ENCODE measurements around the gene GTF3C1.

GTF3C1 gene

DNA sequence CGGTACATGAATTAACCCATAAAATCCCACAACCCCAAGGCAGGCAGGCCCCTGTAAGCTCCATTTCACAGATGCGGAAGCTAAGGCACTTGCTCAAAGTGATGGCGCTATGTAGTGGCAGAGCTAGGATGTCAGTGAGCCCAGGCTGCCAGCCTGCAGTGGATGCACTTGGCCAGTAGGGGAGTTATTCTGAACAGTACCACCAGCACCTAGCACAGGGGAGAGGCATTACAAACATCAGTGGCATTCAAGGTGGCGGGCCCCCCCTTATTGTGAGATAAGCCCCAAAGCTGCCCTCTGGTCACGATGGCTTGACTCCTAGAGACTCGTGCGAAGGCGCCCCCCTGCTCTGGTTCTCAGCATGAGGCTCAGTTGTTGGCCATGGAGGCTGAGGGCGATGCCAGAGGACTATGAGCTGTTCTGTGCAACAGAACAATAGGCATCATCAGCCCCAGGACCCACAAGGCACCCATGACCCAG, 33.8 kb downstream of the GTF3C1 start:
- no peak for DNase-seq

DNA sequence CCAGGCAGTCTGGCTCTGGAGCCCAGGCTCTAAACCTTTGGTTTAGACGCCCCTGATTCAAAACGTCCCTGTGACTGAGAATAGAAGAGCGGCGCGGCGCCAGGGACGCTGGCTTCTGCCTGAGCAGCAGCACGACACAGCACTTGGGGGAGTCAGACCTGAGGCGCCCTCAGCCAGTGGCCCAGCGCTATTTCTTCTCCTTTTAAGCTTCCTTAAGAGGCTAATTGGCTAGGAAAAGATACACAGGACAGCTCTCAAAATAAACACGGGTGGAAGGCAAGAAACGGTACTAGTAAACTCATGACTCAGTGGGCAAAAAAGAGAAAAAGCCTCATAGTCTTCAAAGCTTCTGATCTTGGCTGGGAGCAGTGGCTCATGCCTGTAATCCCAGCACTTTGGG, 34.9 kb downstream of the GTF3C1 start:
- DNase-seq, result no peak

DNA sequence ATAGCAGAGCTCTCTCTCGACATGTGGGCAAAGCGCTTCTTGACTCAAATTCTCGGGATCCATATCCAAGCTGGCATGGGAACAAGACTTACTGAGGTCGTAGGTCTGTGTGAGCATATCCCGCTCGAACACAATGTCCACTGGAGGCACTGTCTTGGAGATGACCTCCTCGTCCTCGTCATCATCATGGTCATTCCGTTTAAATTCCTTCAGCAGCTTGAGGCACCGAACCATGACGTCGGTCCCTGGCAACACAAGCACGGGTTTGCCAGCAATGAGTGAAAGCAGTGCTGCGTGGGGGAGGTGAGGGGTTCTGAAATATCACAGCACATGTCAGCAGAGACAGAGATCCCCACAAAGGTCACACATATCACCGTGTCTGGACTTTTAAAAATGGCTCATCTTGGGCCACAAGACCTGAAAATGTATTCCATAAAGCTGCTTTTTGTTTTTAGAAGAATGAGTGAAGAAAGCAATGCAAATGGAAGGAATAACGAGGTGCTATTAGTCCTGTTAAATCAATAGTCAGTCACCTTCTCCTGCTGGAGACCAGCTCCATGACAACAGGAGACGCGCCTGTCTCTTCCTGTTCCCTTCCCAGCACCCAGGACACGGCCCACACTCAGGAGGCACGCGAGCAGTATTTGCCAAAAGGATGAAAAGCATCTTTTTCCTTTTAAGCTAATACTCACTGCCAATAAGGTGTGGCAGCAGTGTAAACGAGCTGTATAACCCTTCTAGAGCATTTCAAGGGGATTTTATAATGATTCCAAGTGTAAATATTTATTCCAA, 37.9 kb downstream of the GTF3C1 start:
- DNase-seq, result no peak

DNA sequence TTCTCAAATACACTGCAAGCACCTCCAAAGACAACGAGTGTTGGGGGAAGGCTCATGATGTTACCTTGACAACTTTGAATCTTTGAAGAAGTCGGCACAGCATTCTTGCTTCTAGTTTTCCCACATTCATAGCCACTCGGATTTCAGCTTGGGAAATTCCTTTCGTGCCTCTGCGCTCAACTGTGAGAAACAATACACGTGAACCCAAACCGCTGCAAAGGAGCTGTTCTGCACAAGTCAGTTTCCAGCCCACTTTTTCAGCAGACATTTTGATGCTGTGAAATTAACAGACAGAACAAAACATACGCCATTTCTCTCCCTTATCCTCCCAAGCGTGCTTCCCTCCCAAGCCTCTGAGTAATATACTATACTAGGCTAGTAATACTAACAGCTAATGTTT, 41.2 kb downstream of the GTF3C1 start:
- DNase-seq, result no peak

DNA sequence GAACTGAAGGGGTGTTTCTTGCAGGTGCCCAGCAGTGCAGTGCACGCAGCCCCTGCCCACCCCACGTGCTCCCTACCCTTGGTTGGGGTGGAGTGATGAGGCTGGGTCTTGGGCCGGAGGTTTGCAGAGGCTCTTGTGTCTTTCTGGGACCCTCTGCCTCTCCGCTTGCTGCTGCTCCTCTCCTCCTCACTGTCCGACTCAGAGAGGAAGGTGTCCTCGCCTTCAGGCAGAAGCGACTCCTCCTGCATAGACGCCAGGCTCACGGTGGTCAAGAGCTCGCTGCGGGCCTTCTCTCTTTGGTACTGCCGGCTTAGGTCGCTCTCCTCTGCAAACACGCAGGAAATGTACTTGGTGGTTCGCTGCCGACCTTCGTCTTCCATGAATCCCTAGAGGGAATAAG, 42.9 kb downstream of the GTF3C1 start:
- DNase-seq, result no peak

DNA sequence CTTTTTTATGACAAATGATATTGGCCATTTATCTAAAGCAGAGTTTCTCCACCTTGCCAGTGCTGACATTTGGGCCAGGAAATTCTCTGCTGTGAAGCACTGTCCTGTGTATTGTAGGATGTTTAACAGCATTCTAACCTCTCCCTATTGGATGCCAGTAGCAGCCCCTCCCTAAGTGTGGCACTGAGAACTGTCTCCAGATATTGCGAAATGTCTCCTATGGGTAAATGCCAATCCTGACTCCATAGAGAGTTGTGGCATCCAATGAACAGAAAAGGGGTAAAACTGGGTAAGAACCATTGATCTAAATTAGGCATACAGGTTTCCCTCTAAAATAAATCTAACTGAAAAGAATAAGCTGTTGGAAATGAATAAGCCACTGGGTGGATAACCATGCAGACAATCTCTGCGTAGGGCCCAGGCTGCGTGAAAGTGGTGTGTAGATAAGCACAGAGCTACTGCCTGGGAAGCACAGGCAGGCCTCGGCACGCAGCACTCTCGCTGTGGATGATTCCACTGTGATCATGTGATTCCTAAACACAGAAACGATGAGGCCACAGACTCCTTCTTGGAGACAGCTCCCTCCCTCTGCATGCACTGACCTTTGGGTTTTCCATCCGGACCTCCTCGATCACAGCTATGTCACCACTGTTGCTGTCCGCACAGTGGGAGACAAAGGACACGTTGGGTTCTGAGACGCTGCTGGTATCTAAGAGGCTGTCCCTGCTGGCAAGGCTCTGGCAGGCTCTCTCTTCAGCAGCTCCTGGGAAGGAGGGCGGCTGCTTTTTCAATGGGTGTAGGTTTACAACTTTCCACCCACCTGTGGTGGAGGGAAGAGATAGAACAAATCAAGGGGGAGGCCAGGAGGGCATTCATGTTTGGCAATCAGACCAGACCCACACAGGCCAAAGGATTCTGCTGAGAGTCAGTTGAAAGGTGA, 44.1 kb downstream of the GTF3C1 start:
- DNase-seq, result no peak

DNA sequence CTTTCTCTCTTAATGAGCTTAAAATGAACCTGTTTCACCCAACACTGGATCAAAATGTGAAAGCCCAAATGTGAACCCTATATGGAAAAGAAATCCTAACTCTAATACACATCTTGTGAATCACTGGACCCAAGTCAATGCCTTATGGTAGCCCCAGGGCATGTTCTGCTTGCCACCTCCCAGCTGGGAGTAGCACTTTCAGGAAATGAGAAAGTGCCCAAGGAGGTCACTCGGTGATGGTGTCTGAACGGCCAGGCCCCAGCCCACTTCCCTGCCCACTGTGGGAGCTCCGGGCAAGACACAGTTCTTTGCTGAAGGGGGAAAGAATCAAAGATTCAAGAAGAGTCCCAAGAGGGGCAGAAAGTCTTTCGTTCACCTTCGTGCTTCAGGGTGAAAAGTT, 46.1 kb downstream of the GTF3C1 start:
- DNase-seq, result no peak

DNA sequence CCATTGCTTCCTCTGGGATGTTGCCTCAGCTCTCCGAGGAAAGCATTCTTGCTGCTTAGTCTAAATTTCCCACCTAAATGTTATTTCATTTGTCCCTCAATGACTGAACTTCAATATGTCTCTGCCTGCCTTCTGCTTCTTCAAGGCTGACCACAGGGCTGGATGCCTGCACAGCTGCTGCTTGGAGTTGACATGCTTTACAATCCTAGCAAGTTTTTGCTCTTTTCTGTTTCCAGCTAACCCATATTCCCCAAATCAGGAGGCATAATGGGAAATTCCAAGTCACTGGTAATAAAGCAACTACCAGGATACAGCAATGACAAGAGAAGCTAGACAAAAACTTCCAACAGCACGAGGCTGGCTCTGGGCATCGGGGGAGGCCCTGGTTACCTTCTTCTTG, 48.9 kb downstream of the GTF3C1 start:
- no peak for DNase-seq

DNA sequence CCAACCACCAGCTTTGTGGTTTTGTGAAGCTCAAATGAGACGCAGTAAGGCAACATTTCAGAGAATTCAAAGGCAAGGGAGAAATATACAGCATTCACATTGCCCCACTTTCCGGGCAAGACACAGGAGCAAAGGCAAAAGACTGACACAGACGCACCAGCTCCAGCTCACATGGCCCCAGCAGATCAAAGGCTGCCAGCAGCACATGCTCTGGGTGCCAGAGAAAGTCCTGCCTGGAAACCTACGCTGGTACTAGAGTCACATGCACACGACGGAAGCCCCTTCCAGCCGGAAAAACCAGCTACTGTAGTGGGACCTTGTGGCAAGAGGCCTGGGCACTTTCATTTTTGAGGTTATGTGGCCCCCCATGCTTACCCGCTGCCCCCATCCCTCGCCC, 50.1 kb downstream of the GTF3C1 start:
- no peak for DNase-seq

DNA sequence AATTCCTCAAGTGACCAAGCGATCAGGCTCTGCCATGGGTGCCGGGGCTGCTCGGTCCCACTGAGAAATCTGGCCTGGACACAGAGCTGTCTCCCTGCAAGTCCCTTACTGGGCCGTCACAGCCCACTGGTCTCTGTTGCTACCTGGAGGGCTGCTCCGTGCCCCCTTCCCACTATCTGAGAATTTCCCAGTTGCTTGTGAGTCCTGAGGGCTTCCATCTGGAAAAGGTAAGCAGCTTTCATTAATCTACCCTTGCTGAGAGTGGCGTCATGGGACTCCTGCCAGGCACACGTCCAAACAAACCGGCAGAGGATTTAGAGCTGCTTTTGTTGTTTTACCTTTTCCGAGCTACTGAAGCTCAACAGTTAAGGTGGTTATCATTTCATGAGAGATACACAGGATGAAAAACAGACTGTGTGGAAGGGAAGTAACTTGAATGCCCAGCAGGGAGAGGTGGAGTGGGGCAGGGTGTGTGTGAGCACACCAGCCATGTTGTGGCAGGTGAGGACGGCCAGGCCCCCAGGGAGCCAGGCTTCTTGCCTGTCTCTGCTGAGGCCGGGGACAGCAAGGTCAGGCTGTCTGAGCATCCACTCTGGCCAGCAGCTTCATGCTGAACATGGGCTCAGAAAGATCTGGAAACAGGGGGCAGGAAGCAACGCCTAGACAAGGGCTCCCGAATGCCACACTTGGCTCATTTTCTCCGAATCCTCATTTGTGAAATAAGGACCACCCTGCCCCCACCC, 50.6 kb downstream of the GTF3C1 start:
- DNase-seq, result no peak

DNA sequence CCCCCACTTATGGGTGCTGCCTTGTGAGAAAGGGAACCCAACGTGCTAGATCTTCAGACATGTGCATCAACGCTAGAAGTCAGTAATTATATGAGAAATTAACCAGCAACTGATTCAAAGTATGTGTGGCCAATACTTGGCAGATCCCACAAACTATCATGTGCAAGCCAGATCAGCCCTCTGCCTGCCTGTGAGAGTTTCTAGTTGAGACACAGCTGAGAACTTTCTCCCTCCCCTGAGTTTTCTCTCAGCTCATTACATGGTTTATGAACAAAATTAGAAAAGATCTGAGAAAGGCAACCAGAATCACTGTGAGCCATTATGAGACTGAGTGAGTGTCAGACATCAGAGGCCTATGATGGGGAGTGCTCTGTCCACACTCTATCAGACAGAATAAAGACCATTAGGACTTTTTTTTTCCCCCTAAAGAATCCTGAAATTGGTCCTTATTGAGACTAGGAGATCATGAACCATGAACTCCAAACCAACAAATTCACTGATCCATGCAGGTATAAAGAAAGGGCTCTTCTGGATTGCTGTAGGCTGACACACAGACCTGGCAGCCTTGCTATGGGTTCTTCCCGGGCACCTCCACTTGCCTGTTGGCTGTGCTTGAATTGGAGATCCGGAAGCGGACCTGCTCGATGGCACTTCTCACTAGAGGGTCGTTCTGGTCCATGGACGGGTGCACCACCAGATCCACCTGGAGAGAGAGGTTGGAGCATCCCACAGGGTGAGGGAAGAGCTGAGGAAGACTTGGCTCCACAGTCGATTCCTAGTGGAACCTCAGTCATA, 51.5 kb downstream of the GTF3C1 start:
- DNase-seq, result no peak

DNA sequence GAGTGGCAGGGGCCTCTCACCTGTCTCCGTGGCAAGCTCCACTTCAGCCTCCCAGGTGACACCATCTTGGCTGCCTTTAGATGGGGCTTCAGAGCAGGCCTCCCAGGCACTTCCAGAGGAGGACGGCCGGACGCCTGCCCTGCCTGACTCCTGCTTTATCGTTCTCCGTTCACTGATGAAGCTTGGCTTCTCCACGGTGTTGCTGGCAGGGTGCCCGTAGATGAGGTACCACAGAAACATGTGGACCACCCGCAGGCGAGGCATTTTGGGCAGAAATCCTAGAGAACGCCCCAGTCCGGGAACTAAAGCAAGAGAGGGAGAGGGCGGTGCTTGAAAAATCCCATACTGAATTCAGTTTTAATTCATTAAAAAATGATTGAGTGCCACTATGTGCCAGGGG, 54.5 kb downstream of the GTF3C1 start:
- peak; percentile 64 for DNase-seq

DNA sequence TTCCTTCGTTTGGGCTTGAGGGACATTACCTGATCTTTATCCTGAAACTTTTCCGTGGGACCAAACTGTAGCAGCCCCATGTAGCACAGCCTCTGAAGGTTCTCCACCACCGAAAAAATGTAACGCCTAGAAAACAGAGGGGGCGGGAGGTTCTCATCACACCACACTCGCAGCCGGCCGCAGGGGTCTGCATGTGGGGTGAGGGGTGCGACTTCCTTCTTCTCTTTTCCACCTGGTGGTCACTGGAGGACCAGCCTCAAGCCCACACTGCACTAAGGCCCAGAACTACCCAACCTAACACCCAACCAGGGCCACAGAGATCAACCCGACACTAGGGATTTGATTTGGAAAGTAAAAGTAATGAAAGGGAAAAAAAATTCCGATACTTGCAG, 57.1 kb downstream of the GTF3C1 start:
- no peak for DNase-seq

DNA sequence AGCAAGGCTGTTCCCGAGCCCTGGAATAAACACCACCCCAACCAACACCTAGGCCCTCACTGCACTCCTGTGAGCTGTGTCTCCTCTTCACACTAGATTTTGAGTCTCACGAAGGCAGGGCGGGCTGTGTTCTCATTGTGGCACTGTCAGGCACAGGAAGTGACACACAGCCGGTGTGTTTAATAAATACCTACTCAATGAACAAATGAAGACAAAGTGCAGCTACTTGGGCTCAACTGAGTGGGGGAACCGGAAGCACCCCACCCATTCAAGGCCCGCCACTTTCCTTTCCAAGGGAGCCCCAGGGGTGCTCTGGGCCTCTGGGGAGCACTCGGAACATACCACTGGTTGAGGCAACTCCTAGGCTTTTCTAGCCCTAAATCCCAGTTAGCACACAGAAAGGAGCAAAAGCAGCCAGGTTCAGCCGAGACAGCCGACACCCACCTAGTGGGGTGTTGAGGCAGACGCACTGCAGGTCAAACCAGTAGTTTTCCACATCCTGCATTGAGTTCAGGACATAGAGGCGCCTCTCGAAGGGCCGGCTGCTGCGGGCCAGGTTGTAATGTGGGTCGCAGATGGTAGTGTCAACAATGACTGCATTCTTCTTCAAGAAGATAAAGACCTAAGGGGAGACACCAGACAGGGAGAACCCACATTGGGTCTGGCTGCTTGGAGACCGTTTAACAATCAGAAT, 57.7 kb downstream of the GTF3C1 start:
- no peak for DNase-seq

DNA sequence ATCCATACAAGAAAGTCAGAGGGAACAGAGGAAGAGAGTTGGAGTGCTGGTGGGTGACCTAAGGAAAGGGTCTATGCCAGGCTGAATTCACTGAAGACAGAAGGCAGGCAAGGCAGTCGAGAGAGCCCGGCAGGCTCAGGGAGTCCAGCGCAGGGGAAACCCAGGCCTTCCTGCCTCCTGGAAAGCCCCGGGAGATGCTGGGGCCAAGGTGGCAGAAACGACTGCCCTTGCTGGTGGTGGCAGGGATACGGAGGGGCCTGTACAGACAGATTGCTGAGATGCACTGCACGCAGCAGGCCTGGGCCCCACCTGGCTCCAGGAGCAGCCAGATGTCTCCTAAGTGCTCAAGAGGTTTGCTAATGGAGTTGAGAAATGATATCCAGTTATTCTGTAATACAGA, 59.8 kb downstream of the GTF3C1 start:
- DNase-seq, result no peak

DNA sequence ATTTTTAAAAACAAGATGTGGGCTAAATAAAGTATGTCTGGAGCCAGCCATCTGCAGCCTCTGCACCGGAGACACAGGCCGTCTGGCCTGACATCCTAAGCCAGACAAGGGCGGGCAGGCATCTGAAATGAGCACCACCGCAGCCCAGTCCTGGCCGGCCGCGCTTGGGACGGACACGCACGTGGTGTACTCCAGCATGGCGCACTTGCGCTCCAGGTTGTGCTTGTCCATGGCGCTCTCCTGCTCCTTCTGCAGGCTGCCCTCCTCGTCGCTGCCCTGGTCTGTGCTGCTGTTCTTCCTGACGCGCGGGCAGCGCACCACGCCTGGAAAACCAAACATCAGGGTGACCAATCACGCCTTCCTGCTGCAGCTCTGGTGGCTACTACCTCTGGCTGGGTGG, 60.3 kb downstream of the GTF3C1 start:
- no peak for DNase-seq

DNA sequence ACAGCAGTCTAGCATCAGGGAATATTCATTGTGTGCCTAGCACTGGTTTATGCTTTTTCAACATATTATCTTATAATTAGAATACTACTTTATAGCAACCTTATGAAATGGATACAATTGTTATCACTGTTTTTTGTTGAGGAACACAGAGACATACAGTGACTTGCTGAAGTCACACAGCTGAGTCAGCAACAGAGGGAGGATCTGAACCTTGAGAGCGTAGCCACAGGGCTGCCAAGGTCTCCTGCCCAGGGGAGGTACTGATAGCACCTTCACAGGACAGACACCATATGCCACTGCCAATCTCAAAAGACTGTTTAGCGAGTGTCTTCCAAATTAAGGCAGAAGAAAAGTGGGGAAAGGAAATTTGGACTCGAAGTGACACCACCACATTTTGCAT, 63.0 kb downstream of the GTF3C1 start:
- no peak for DNase-seq

DNA sequence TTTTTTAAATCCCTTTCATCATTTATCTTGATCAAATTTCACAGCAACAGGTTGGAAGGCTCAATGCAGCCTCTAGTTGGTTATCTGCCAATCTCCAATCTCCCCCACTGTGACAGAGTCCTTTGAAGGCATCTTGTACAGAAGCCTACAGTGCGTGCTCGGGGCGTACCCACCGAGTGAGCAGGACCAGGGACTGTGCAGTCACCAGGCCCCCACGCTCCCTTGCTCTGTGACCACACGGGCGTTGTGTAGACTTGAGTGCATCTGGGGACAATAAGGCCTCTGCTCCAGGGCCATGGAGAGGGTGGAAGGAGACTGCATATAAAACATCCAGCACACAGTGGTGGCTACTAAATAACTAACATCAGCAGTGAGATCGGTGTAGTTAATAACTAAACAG, 63.4 kb downstream of the GTF3C1 start:
- no peak for DNase-seq

DNA sequence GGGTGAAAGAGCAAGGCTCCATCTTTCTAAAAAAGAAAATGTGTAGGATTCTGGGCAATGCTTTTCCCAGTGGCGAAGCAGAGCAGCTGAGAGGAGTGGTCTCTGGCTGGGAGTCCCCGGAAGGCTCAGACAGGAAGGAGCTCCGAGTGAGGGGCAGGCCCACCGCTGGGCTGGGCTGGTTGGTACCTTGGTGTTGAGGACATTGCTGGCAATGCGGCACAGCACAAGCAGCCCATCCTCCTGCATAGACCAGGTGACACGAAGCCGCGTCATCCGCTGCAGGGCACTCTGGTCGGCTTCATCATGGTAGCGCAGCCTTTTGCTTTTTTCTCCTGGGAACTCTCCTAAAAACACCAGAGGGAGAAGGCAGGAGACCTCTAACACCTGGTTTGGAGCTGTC, 63.9 kb downstream of the GTF3C1 start:
- DNase-seq, result no peak

DNA sequence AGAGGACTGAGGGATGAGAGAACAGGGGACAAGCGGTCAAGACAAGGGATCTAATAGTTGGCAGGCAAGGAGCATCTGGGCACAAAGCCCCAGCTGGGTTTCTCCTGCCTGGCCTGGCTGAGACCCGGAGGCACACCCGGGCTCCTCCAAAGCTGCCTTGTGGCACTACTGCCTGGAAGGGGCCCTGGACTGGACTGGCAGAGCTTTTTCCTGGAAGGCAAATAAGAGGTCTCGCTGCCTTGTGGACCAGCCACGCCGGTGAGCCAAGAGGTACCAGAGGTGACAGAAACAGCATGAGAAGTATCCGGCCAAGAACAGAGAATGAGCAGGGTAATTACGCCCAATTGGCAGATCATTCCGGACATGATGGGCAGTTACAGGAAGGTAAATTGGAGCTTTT, 64.6 kb downstream of the GTF3C1 start:
- DNase-seq, result no peak

DNA sequence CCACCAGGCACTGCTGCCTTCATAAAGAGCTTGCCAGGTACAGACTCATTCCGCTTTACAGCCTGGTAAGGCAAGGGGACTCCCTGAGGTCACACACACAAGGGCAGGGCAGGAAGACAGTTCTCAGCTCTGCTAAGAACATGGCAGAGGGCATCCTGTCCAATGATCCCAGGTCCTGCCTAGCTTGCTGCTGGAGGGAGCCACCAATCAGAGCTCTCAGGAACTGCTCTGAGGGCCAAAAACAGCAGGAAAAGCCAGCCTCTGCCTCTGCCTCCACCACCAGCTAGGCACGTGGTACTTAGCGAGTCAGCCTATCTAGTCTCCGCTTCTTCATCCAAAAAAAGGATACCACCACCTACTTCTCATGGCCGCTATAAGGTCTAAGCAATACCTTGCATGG, 66.1 kb downstream of the GTF3C1 start:
- DNase-seq, result no peak

DNA sequence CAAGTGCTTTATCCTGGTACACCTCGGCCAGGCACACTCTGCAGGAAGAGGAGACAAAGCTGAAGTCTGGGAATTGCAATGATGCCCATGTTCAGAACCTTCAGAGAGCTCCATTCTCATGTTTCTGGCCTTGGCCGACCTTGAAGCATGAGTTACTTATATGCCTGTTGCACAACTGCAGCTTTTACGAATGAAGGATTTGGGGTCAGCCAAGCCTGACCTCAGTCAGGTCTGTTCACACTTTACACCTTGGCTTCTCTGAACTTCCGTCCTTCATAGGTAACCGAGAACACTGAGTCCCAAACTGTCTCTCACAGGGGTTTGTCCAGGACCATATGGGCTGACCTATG, 66.7 kb downstream of the GTF3C1 start:
- DNase-seq, result no peak
